HG03196 (cell line): ENCODE results near the gene BRD3OS.
"Not testable (repeated sequence)": the region's sequence is repeated elsewhere in the genome, so short reads cannot be mapped to it uniquely, and the experiment has no call there.

ENCODE experiments used
- ATAC-seq: cut with Tn5 transposase; IDR thresholded peaks from one replicate; pipeline ENCODE4 v1.9.1; 2021; ENCODE audit not compliant: unreplicated experiment

Gene BRD3OS

DNA sequence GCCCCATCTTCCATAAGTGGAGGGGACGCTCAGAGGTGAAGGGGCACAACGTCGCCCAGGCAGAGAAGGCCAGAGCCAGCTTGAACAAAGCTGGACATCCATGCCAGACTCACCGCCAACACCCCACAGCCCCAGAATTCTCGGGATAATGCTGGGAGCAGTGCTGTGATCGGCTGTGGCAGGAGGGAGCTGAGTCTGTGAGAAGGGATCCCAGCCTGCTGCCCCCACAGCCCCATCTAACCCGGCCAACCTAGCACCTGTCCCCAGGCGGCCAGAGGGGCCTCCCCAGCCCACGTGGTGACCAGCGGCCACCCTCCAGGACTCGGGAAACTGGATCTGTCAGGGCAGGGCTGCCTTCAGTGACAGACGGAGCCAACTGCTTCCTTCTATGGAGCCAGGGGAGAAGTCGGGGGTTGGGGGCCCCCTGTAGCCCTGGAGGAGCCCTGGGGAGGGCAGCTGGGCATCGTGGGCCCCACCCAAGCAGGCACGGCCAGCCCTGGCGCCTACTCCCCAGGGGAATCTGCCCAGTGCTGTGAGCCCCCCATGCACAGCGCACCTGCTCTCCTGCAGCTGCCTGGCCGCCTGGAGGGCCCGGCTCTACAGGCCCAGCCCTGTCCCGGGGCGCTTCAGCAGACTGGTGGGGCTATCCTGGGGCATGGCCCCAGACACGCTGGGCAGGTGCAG lies 36.5 kb downstream of the BRD3OS start:
- no peak for ATAC-seq

DNA sequence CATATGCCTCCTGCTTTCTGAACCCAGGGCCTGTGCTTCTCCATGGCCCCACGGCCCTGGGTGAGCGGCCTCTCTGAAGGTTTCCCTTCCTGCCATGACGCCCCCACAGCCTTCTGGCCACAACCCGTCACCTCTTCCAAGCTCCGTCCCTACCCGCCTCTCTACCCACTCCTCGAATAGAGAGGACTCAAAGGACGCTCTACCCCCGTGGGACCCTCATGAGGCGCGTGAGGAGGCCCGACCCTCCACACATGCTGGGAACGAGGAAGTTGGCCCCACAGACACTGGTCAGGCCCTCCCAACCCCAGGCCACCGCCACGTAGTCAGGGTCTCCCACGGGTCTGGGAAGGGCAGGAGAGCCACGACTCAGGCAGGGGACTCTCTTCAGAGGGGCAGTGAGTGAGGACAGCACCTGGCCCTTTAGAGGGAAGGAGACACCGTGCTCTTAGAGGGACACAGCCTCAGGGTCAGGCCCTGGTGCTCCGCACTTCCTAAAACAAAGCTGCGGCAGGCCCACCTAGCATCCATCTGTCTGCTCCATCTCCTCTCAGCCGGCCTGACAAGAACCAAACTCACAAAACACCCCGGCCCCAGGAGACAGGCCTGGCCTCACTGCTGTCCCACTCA lies 37.3 kb downstream of the BRD3OS start:
- no peak for ATAC-seq

DNA sequence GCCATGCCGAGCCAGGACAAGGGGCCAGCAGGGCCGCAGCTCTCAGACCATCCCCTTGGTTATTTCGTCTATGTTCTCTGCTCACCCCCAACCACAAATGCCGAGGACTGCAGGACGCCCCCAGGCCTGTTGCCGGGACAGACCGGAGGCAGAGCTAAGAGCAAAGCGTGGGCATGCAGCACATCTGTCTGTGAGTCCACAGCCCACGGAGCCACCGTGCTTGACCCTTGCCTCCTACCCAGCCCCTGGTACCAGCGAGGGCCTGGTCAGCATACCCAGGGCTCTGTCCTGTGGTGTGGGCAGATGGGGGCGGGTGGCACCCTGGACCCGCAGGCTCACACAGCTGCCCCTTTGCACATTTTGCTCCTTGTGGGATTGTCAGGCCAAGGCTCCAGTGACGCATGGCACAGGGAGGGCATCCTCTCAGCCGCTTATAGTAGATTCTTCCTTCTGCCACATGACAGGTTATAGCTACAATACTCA lies 37.8 kb downstream of the BRD3OS start:
- ATAC-seq: no peak

DNA sequence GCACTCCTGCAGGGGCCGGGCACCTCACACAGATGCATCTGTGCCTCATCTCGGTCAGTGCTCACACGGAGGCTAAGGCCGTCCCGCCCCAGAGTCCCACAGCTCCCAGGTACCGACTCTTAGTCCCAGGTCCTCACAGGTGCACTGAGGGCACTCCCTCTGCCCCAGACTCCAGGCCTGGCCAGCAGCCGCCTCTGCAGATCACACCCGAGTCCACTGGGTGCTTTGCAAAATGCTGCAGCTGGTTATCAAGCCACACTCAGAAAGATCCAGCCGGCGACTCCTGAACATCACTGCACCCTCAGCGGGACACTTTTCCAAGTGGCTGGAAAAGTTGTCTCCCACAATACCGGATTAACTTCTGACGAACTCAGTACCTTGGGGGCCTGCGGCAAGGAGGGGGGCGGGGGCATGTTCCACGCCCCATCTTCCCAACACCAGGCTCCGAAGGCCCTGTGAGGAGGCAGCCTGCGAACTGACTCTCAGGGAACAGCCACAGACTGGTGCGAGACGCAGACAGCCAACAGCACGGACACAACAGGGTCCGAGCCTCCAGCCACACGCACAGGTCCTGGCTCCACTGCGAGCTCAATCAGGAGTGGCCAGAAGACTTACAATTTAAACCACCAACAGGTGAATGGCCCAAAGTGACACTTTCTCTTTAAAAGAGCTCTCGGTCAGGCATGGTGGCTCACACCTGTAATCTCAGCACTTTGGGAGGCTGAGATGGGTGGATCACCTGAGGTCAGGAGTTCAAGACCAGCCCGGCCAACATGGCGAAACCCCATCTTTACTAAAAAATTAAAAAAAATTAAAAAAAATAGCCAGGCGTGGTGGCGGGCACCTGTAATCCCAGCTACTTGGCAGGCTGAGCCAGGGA lies 38.5 kb downstream of the BRD3OS start:
- no peak for ATAC-seq

DNA sequence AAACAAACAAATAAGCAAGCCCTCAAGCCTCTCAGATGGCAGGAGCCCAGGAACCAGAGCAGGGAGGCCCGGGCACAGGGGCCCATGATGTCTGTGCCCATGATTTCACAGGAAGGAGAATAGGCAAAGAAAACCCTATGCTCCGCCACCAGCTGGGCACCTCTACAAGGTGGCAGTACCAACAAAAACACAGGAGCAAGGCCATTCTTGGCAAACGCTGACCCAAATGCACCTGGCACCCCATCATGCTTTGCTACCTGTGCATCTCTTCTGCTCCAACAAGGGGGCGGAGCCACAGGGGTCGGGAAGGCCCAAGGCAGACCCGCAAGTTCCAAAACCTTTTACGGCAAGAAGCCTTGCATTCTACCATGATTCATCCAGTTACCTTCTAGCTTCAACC lies 39.4 kb downstream of the BRD3OS start:
- no peak for ATAC-seq

DNA sequence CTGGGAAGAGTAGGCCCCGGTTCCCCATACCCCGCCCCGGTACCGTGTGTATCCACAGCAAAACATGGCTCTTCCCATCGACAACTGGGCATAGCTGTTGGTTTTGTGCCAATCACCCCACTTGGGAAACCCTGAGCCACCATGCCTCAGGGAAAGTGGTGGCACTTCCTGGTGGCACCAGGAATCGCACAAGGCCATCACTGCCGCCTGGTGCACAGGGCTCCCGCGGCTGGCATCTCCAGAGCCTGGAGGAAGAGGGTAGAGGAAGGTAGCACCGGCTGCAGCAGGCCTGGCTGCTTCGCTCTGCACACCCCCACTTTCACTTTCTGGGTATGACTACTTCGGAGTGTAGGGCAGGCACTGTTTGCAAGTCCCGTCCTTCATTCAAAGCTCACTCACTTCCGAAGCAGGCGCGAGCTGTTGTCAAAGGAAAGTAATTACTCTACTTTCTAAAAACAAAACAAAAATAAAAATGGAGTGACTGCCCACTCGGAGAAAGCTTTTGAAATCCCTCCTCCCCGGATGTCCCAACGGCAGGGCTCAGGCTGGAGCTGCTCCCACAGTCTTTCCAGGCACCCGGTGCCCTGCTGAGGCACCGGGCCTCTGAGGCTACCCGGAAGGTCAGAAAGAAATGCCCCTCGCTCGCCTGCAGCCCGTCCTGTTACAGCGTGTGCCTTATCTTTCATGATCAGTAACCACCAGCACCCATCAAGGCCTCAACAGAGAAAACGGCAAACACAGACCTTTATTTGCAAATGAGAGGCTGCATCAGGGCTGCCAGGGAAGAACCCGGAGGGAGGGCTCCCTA lies 40.5 kb downstream of the BRD3OS start:
- no peak for ATAC-seq

DNA sequence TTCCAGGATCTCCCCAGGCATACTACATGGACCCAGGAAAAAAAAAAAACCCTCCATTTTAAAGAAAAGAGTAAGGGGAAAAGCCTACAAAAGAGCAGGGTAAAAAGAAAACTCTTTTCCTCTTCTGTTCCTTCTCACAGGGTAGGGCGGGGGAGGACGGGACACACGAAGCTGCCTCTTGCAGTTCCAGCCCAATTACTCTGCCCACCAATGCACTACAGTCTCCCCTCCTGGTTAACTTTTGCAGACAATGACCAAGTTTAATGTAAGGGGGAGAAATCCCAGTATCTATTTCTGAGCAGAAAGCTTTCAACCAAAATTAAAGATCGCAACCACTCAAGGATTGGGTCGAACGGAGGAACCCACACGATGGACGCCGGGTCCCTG lies 41.2 kb downstream of the BRD3OS start:
- ATAC-seq: no peak

DNA sequence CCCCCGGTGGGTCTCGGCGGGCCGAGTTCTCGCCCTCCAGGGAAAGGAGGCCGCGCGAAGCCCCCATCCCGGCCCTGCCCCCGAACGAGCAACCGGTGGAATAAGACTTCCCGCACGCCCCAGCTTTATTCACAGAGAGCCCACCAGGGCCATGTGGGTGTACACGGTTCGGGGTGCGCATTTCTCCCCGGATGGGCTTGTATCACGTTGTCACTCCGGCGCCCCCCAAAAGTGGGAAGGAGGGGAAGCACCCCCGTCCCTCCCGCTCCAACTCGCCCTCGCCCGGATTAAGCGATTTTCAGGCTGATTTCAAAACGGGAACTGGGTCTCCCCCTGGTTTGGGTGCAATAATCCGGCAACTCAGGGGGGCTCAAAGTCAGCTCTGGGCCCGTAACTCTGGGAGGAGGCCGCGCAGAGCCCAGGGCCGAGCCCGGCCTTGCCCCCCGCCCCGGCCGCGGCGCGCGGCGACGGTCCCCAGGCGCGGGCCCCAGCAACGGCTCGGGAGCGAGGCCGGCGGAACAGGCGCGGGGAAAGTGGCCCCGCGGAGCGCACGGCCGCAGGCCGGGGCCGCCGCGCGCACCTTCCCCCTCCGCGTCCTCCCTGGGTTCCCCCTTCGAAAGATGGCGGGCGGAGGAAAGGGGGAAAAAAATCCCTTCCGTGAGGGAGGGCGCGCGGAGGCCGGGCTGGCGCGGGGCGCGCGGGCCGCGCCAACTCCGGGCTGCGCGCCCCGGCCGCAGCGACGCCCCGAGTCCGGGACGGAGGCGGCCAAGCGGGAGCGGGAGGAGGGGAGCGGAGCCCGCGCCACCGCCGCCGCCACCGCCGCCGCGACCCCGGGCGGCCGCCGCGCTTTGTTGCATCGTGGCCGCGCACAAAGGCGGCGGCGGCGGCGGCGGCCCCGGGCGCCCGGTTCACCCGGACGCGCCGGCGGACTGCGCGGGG lies 41.9 kb downstream of the BRD3OS start:
- no peak for ATAC-seq

DNA sequence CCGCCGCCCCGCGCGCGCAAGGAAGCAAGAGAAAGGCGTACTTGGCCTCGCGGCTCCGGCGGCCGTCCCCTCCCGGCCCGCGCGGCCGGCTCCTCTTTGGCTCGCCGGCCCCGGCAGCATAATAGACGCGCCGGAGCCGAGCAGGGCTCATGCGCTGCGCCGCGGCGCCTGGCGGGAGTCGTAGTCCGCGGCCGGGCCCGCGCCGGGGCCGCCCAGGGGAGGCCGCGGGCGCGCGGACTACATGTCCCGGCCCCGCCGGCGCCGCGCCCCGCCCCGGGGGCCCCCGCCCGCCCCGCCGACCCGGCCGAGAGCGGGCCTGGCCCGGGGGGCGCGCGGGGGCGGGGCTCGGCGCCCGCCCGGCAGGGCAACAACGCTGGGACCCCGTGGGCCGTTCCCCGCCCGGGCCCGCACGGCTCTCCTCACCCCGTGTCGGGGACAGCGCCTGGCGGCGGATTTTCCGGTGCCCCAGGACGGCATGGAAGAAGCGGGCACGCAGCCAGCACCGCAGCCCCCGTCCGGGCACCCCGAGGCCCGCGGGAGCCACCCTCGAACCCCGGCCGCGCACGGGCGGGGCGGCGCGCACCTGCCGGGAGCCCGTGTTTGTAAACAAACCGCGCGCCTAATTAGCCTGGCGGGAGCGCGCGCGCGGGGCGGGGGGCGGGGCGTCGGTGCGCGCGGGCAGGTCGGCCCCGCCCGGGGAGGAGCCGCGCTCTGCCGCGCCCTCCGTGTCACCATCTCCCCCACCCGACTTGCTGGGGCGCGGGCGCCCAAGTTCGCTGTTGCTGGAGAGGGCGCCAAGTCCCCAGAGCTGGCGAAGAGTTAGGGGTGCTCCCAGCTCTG lies 42.8 kb downstream of the BRD3OS start, which contains the start of gene BRD3:
BRD3 (minus strand) TSS at position 123 of the 840 bp plus-strand sequence. CDS start 14,549 bp downstream, outside the sequence.
- peak; percentile 62 for ATAC-seq

DNA sequence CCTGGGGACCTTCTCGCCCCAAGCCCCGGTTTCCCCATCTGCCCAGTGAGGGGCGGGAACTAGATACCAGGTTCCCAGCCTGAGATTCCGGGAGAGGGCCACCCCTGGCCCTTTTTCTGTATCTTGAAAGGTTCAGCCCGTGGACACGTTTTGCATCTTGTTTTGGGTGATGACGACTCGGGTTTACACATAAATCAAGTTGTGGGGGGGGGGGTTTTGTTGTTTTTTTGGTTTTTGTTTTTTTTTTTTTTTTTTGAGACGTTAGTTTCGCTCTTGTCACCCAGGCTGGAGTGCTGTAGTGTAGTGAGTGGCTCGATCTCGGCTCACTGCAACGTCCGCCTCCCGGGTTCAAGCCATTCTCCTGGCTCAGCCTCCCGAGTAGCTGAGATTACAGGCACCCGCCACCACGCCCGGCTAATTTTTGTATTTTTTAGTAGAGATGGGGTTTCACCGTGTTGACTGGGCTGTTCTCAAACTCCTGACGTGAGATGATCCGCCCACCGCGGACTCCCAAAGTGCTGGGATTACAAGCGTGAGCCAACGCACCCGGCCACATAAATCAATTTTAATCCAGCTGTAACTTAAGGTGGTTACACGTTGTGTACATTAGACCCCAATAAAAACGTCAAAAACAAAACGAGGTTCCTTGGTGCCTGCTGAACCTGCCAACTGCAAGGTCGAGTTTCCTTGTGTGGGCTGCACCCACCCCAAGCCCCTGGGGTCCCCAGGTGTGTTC lies 43.6 kb downstream of the BRD3OS start:
- no peak for ATAC-seq

DNA sequence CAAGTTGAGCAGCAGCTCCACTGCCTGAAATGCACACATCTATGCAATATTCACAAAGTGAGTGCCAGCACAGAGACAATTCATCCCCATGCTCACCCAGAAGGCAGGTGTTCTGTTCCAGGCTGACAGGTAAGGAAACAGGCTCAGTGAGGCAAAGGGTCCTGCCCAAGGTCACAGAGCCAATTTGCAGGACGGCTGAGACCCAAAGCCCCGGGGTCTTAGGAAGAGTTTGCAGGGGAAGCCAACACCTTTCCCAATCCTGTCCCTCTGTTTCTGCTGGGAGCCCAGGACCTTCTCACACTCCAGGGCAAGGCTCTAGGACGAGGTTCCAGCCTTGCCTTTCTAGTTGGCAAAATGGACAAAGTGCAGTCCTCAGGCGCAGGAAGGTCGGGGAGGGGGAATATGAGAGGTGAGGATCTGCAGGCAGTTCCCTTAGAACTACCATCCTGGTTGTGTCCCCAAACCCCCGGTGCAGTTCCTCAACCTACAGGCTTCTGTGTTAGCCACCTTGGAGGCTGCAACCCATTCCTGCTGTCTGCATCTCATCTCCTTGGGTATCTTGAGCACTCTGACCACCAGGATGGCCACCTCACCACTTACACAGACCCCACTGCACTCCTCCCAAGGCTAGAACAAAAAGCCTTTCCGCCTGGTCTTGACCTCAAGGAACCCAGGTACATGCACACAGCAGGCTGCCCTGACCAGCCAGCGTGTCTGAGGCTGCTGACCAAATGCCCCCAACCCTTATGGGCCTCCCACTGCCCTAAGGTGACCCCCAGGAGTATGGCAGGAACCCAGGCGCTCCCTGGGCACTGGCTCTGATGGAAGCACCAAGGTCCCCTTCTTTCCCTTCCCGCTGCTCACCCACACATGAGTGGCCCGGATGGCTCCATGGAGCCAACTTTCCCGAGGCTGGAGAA lies 44.5 kb downstream of the BRD3OS start:
- no peak for ATAC-seq

DNA sequence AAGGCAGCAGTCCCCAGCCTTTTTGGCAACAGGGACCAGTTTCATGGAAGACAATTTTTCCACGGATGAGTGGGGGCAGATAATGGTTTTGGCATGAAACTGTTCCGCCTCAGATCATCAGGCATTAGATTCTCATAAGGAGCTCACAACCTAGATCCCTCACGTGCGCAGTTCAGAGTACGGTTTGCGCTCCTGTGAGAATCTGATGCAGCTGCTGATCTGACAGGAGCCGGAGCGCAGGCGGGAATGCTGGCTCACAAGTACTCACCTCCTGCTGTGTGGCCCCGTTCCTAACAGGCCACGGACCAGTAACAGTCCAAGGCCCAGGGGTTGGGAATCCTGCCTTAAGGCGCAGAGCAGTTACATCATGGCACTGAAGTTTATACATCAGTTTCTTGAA lies 45.9 kb downstream of the BRD3OS start:
- ATAC-seq: no peak

DNA sequence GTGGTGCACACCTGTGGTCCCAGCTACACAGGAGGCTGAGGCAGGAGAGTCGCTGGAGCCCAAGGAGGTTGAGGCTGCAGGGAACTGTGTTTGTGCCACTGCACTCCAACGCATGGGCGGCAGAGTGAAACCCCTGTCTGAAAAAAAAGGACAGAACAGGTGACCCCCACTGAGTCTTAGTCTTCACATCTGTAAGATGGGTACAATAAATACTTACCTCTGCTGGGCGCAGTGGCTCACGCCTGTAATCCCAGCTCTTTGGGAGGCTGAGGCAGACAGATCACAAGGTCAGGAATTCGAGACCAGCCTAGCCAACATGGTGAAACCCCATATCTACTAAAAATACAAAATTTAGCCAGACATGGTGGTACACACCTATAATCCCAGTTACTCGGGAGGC lies 47.4 kb downstream of the BRD3OS start:
- ATAC-seq: not testable (repeated sequence)

DNA sequence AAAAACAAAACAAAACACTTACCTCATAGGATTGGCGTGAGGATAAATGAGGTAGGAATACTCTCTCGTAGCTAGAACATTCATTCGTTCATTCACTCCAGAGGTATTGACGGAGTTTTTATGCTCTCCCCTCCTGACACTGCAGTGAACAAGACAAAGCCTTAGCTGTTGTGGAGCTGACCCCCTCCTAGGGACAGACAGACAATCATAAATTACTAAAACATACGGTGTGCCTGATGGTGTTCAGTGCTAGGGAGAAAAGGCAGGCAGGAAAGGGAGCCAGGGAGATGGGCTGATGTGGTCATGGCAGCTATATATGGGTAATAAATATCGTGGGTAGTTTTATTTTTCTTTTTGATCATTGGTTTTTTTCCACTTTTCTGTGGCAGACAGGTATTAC lies 48.2 kb downstream of the BRD3OS start:
- no peak for ATAC-seq

DNA sequence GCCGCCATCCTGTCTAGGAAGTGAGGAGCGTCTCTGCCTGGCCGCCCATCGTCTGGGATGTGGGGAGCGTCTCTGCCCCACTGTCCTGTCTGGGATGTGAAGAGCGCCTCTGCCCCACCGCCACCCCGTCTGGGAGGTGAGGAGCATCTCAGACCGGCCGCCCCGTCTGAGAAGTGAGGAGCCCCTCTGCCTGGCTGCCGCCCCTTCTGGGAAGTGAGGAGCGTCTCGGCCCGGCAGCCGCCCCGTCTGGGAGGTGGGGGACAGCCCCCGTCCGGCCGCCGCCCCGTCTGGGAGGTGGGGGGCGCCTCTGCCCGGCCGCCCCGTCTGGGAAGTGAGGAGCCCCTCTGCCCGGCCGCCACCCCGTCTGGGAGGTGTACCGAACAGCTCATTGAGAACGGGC lies 50.4 kb downstream of the BRD3OS start:
- ATAC-seq: not testable (repeated sequence)

DNA sequence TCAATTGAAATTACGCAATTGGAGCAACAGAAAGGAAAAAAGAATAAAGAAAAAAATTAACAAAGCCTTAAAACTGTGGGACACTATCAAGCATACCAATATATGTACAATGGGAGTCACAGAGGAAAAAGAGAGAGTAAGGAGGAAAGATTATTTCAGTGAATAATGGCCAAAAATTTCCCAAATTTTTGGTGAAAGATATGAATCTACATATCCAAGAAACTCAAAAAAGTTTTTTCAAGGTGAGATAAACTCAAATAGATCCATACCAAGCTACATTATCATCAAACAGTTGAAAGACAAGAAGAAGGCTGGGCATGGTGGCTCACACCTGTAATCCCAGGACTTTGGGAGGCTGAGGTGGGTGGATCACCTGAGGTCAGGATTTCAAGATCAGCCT lies 51.4 kb downstream of the BRD3OS start:
- no peak for ATAC-seq
